Fibroblast of skin of left biceps (primary cell): ENCODE data around the gene KCNIP1.

Source experiments
- DNase-seq, 2 experiments: peaks; one replicate each; pipeline ENCODE4 v3.0.0-alpha.2; 2013; ENCODE audit warnings: low read depth in 2 of 2

Gene KCNIP1

DNA sequence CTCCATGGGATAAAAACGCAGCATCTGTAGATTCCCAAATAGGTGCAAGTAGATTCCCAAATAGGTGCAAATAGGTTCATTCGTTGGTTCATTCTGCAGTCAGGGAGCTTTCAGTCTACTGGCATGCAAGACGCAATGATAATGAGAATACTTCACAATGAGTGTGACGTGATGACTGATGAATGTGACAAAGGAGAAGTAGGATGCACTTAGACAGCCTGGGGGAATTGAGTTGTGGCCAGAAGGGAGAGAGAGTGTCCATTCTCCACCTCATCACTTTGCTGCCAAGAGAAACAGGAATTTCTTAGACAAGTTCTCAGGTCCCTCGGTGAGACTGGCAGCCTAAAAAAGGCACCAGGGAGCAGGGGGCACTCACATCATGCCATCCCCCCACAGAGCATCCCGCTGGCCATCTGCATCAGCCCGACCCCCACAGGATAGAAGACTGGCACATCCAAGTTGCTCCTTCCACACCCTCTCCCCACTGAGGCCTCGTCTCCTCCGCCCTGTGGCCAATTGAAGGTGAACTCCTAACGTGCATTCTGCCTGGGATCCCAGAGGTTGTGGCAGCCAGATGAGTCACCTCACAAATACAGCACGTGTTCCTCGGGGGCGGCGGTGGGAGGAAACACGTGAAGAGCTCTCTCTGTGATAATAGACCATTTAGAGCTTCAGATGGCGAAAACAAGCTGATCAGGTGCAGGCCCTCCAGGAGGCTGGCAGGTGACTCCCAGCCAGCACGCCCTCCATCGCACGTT, 19.9 kb upstream of the KCNIP1 start:
- DNase-seq: no peak

DNA sequence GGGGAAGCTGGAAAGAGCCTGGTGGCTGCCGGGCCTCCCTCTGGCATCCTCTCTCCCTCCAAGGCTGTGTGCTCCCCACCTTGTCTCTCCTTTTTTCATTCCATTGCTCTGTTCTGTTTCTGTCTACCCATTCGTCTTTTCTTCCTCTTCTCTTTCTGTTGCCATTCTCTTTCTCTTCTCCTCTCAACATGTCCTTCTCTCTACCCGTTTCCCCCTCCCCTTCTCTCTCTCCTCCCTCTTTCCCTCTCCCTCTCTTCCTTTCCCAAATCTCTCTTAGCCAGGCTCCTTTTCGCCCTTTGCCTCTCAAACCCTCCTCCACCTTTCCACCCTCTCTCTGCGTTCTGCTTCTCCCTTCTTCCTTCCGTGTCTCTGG, 19.4 kb upstream of the KCNIP1 start:
- no peak for DNase-seq

DNA sequence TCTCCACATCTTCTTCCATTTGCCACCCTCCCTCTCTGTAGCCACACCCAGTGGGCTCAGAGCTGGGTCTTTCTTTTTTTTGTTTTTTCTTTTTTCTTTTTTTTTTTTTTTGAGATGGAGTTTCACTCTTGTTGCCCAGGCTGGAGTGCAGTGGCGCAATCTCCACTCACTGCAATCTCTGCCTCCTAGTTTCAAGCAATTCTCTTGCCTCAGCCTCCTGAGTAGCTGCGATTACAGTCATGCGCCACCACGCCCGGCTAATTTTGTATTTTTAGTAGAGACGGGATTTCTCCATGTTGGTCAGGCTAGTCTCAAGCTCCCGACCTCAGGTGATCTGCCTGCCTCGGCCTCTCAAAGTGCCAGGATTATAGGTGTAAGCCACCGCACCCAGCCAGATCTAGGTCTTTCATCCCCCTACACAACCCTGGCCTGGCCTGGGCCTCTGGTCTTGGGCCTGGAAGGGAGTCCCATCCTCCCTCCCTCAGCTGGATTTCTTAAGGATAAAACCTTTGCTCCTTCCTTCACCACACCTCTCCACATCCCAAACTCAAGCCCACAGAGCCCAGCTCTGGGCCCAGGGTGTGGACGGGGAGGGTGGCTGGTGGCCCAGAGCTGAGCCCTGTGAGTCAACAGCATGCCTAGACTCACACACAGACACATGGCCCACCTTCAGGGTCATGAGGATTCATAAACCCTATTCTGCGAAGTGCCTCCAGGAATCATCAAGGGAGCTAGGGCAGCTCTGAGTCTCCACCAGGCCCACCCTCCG, 18.8 kb upstream of the KCNIP1 start:
- DNase-seq: no peak

DNA sequence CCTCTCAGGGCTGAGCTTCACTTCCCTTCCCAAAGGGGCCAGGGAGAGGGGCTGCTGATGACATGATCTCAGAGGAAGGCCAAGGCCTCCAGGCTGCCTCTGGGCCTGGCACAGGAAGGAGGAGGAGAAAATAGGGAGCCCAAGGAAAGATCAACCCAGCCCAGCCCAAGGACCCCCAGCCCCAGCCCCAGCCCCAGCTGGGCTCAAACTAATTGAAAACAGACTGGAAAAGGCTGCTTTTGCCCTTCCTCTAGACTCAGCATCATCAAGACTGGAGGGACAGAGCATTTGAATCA, 18.3 kb upstream of the KCNIP1 start:
- no peak for DNase-seq

DNA sequence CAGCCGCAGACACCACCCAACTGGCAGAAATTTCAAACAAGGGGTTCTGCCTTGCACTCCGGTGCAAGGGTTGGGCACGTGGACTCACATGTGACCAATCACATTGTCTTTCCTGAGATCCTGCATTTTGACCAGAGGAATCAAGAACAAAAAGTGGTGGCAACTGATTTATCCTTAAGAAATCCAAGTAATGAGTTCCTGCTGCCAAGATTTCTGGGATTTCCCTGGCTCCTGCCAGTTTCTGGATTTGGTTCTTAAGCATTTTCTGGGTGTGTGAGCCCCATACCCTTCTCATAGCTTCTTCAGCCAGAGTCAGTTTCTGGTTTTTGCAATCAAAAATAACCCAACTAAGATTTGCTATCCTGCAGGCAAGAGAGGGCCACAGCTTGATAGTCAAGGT, 17.4 kb upstream of the KCNIP1 start:
- DNase-seq: no peak

DNA sequence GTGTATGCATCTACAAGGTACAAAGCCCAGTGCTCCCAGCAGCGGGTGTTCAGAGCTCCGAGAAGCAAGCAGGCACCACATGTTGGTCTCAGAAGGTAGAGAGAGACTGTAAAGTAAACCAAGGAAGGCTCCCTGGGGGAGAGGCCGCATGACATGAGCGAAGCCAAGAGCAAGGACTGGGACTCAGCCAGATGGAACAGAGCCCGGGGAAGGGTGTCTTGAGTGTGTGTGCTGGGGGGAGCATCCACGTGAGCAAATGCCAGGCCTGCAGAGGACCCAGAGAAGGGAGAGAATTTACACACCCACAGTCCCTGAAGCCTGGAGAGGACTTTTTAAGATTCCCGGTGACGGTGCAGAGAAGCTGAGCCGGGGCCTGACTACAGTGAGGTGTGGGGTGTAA, 15.2 kb upstream of the KCNIP1 start:
- no peak for DNase-seq

DNA sequence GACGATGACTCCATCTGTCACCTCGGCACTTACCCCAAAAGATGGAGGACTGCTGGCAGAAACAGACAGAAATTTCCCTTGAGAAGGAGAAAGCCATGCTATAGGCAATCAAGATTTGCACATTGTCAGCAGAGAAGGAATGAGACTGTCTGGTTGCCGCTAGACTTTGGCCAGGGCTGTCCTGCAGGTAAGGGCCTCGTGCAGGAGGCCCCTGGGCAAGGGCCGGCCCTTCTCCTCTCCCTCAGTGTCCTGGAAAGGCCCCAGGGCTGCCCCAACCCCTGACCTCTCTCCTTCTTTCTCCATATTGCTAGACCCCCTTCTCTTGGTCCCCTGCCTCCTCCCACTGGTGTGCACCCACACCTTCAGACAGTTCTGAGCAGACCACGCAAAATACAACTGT, 14.6 kb upstream of the KCNIP1 start:
- no peak for DNase-seq

DNA sequence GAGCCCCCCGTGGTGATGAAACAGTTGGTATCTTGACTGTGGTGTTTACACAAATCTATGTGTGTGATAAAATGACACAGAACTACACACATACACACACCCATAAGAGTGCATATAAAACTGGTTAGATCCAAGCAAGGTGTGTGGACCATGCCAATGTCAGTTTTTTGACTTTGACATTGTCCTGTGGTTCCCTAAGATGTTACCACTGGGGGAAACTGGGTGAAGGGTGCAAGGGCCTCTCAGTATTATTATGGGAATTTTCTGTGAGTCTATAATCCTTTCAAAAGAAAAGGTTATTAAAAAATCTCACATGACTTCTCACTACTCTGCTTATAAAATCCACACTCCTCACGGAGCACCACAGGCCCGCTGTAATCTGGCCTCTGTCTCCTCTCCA, 13.4 kb upstream of the KCNIP1 start:
- DNase-seq: no peak

DNA sequence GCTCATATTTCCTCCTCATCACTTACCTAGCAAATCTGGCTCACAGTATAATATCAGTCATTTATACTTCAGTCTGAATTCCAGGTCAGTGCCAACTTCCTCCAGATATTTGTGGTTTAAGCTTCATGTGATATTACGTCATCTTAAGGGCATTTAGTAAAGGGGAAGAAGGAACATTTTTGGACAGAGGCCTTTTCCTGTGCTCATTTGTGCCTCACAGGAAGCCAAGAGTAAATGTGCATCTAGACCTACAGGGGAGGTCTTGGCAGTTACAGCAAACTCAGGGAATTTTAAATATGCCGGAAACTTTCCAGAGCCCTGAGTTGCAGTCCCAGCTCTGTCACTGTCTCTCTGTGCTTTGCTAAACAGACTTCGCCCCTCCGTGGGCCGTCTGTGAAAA, 12.3 kb upstream of the KCNIP1 start:
- DNase-seq: peak; percentile 90 to 91

DNA sequence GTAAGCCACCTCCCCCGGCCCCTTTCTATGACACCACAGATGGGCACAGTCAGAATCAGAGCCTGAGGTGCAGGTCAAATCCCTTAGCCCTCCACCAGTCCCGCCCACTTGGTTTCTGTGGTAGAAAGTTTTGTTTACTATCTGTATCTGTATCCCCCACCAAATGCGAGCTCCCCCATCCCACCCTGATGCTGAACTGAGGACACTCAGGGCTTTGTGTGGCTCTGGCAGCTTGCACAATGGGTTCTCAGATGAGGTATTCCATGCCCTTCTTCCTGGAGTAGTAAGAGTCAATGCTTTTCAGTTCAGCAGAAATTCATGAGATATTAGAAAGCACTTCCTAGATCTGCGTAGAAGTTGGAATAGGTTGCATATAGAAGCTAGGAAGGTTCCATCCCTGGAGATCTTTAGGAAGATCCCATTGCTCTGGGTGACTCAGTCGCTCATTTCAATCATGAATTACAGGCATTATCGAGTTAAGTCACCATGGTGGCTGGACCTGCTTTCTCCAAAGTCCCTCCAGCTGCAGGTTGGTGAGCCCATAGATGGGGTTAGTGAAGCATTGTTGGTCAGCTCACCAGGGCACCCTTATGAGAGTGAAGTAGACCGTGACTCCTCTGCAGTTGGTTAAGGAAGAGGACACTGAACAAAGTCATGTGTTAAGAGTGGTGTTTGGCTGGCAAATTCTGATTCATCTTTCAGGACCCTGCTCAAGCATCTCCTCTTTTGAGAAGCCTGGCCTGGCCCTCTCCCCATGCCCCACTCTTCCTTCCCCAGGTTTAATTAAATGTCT, 10.6 kb upstream of the KCNIP1 start:
- DNase-seq: no peak

DNA sequence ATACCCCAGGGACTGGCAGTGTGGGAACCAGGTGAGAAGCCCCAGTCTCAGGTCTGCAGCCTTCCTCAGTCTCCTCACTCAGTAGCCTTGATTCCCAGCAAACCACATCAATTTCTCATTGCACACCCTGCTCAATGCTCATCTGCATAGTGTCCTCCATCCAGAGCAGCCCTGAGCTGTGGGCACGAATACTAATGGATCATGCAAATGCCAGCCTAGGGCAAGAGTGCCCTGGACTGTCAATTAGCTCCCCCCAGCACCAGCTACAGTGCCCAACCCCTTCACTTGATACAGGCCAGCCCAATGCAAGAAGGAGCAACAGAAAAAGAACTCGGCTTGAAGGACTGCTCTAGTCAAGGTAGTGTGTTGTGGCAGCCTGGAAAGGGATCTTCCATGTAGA, 9.8 kb upstream of the KCNIP1 start:
- no peak for DNase-seq

DNA sequence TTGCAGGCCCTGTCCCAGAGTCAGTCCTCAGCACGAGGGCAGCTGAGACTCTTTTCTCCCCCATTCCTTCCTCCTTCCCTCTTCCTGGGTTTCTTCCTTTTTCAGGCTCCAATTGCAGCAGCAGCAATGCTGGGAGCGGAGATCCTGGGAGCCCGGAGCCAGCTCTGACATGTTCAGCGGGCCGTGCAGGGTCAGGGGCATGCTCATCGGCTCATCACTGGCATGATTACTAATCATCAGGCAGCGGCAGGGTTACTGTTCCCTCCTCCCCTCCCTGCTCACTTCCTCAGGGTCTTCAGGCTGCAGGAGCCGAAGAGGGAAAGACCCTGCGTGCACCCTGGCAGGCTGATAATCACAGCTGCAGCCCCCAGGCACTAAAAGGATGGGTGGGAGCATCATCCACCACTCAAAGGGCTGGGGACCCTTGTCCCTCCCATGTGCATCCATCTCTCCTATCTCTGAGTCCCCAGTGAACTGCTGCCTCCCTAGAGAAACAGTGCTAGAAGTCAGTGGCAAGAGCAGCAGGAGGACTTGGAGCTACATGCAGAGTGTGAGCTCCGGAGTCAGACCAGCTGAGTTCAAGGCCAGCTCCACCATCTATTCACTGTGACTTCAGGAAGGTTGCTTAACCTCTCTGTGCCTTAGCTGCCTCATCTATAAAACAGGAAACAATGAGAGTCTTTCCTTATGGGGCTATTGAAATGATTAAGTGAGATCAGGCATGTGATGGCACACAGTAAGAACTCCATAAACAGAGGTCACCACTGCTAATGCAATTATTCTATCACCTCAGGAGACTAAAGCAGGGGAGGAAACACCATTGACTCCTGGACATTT, 7.8 kb upstream of the KCNIP1 start:
- DNase-seq: no peak

DNA sequence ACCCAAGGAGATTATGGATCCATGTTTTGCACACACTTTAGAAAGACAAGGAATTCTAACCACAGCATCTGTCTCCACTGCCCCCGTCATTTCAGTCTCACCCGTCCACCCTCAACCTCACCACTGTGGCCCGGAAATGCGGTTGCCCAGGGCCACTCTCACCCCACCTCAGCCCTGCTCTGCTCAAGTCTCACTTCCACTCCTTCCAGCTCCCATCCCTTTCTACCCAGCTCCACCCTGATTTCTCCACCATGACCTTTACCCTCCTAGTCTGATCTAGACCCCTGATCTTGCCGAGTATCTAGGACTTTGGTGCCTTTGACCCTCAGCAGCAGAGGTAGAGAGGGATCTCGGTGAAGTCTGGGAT, 7.2 kb upstream of the KCNIP1 start:
- no peak for DNase-seq

DNA sequence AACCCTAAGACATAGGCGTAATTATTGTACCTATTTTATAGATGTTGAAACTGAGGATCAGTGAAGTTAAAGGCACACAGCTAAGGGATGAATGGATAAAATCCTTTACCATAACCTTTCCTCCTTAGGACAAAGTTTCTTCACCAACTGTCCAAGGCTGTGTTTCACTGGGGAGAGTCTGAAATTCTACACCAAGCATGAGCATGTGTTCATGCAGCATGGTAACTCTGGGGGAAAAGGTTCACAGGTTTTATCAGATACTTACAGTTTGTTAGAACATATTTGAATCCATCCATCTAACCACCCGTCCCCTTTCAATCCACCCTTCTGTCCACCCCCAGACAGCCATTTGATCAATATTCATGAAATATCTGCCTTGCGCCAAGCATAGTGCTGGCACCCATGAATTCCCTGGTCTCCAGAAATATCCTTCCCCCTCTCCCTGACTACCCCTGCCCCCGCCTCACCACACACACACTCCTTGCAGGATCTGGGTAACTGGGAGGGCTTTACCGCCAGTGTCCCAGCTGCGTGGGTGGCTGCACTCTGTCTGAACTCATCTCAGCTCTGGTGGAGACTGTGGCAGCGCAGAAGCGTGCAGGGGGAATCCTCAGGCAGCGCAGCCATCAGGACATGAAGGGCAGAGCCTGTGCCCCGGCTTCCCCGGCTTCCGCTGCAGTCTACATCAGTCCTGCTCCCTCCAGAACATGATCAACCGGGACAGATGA, 6.3 kb upstream of the KCNIP1 start:
- DNase-seq: no peak

DNA sequence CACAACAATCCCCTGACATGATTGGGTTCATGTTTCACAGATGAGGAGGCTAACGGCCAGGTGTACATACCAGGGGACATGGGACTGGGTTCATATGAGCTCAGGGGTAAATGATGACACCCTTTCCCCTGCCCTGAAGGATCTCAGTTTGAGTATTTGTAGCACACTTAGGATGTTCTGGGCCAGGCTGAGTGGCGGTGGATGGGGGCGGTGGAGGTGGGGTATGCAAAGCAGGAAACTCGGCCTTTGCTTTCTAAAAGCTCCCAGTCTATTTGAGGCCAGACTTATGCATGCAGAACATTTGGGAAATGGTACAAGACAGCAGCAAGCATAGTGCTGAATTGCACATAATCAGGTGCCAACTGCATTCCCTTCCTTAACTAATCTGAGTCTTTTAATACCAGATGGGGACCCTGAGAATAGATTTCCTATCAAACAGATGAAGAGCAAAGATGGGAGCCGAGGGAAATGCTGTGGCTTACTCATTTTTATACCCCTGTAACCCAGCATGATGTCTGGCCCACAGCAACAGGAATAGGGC, 4.9 kb upstream of the KCNIP1 start:
- no peak for DNase-seq

DNA sequence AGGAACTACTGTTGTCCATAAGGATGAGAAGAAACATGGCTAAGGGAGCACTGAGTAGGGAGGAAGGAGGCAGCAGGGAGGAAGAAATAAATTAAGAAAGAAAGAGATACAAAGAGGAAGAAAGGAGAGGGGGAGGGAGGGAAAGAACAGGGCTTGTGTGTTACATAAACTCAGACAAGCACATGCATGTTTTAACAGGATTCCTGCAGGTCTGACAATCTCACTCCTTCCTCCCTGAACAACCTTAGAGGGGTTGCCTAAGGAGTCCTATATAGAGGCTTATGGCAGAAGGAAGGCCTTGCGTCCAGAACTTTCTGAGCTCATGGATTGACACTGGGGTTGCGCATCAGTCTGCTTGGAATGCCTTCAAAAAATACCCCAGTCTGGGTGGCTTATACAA, 4.2 kb upstream of the KCNIP1 start:
- no peak for DNase-seq

DNA sequence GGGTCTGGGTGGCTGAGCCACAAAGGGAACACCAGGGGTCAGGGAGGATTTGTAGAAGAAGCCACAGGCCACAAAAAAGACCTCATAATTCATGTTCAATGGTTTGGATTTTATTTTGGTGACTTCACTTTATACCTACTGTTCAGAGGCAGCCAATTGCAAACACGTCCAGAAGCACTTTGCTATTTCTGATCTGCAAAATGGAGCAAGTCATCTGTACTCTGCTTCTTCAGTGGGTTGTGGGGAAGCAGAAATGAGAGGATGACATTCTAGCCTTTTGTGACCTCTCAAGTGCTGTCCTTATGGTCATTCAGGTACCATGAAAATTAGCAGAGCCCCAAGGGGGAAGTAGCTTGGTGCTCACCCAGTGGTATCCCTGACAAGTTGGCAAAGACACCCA, 2.5 kb upstream of the KCNIP1 start:
- no peak for DNase-seq

DNA sequence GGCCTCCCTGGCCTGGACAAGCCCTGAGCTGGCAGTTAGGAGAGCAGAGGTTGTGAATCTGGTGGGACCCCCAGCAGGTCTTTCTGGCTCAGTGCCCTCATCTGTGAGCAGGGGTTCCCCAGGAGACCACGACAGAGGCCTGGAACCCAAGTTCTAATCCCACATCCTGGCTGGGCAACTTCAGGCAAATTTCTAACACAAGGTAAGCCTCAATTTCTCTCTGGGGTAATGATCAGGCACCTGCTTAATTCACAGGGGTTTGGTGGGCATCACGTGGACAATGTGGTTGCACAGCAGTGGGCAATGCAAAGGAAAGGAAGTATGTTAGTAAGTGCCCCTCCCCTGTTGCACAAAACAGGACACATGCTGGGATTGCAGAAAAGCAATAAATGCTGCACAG, 1.9 kb upstream of the KCNIP1 start:
- no peak for DNase-seq

DNA sequence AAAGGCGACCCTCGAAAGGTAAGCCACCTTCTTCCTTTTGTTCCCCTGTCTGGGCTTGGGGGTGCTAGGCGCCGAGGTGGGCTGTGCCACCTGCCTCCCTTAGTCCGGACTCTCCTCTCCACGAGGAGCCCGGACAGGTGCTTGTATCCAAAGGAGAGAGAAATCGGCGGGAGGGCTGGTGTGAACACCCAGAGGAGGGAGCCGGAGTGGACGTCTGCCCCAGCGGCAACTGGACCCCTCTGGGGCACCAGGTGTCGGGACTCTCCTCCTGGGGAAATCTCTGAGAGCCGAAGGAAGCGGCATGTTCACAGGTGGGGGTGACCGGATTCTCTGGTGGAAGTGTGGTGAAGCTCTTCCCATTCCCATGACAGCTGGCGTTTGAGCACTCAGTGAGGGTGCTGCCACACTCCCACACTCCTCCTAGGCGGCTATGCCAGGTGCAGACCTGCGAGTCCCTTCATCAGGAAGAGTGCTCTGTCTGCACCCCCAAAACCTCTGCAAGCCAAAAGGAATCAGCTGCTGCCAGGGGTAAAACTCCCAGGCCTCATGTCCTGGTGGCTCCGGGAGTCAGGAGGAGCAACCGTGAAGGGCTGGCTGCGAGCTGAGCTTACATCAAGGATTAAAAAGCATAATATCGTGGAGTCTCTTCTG, 921 bp downstream of the KCNIP1 start:
- DNase-seq: no peak

DNA sequence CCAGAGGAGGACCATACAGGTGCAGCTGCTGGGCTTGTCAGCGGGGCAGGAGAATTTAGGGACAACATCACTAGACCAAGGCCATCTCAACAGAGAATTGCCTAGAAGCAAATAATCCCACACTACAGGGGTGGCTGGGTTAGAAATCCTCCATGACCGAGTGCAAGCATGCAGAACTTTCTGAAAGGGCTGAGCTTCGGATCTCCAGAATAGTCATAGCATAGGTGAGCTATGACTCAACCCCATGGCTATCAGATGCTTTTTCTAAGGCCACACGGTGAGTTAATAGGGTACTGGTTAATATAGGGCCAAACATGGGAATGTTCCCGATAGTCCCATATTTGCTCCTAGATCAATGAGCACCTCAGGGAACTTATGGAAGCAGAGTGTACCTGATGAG, 4.2 kb downstream of the KCNIP1 start:
- no peak for DNase-seq
